Activated T-cell treated with anti-CD3 and anti-CD28 coated beads for 48 hours (primary cell): ENCODE measurements around the gene BRD9.

Source experiments
- DNase-seq: peaks from one replicate; pipeline ENCODE4 v3.0.0-alpha.2; 2020; ENCODE audit warnings: low read depth

The BRD9 gene

DNA sequence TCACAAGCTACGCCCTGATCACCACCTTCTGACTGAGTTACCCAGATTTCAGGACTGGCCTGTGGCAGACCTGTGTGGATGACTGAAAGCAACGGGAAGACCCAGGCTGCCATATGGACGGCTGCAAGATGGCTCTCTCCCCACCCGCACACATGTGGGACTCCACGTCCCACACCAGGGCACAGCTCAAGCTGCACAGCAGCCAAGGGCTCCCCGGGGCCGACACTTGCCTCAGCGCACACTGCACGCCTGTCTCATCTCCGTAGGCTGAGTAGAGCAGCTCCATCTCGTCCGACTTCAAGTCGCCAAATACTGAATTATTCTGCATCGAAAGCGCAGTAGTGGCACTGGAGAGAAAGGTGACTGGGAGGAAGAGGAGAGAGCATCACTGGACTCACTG lies 14.5 kb downstream of the BRD9 start:
- DNase-seq = no peak

- DNase-seq = no peak
These were observed 15.9 kb downstream of the BRD9 start for GRCh38 chr5:876398-877365.

DNA sequence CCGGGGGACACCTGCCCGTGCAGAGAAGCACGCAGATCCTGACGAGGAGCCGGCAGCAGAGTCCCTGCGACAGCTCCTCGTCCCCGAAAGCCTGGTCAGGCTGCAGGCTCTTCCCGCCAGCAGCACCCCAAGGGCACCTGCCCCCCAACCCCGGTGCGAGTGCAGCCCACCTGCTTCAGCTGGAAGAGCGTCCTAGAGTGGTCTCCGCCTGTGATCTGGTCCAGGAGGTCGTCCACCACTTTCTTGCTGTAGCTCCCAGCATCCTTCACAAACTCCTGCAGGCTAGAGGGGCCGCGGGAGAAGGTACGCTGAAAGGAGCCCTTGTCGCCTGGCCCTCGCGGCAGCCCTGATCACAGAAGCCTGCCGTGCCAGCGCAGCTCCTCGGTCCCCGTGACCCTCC lies 16.7 kb downstream of the BRD9 start:
- no peak for DNase-seq

DNA sequence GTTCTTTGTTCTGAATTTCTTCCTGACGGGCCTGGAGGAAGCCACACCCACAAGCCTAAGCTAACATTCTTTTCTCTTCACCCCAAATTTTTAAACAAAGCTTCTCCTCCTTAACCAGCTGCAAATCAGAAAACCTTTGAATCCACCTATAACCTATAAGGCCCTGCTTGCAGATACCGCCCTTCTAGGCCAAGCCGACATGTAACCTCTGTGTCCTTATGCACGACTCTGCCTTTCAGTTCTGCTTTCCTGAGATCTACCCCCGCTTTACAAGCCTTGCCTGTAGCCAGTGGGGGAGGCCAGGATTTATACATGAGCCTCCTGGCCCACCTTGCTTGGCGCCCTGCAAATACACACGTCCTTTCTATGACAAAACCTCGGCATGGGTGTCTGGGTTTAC lies 19.3 kb downstream of the BRD9 start:
- no peak for DNase-seq

- DNase-seq = no peak
These were observed 20.3 kb downstream of the BRD9 start for GRCh38 chr5:872301-872700.

DNA sequence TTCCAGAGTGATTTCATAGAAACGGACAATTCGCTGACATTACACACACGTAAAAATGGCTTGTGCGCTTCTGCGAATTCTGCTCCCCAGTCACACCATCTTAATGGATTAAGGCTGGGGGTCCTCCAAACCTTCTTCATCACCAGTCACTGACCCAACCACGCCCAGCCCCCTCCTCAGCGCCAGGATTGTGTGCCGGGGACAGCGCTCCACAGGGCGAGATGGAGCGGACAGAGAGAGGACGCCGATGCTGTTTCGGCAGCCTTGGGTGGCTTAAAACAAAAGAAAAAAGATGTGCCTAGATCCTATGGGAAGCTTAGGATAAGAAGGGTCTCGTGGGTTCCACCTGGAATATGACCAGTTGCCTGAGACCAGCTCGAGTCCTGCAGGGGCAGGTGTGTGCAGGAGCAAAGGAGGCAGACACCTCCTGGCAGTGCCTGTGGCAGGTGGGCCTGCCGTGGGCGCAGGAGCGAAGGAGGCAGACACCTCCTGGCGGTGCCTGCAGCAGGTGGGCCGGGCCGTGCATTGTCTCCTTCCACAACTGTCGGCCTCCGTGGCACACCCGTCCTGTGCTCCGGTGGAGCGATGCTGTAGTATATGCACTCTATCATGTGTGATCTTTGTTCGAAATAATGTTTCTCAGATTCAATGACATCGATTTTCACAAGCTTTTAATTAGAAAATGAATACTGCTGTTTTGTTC lies 20.9 kb downstream of the BRD9 start:
- DNase-seq = no peak

GRCh38 chr5:870956-871355 lies 21.6 kb downstream of the BRD9 start:
- DNase-seq = no peak

- no peak for DNase-seq
These were observed 24.0 kb downstream of the BRD9 start for GRCh38 chr5:868428-869135.

- no peak for DNase-seq
These were observed 25.2 kb downstream of the BRD9 start for GRCh38 chr5:867300-867870.

GRCh38 chr5:865771-866170 lies 26.8 kb downstream of the BRD9 start:
- DNase-seq = no peak

DNA sequence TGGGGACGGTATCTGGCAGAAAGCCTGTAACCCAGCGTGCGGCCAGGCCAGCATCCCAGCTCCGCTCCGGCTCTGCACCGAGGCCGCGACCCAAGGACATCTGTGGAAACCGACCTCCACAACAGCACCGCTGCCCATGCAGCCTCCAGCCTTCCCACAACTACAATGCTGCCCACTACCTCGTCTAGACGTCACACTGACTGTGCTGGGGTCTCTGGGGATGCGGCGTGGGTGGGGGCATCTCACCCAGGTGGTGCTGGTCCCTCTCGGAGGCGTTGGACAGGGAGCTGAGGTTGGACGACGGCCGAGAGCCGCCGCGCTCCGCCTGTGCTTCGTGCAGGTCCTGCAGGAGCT lies 27.5 kb downstream of the BRD9 start:
- DNase-seq = no peak

GRCh38 chr5:864492-865167 lies 28.0 kb downstream of the BRD9 start:
- DNase-seq = no peak

- DNase-seq = no peak
These were observed 29.3 kb downstream of the BRD9 start for GRCh38 chr5:863244-863805.

GRCh38 chr5:862367-863243 lies 30.0 kb downstream of the BRD9 start:
- DNase-seq = no peak

- DNase-seq = no peak
These were observed 30.9 kb downstream of the BRD9 start for GRCh38 chr5:861442-862366.

DNA sequence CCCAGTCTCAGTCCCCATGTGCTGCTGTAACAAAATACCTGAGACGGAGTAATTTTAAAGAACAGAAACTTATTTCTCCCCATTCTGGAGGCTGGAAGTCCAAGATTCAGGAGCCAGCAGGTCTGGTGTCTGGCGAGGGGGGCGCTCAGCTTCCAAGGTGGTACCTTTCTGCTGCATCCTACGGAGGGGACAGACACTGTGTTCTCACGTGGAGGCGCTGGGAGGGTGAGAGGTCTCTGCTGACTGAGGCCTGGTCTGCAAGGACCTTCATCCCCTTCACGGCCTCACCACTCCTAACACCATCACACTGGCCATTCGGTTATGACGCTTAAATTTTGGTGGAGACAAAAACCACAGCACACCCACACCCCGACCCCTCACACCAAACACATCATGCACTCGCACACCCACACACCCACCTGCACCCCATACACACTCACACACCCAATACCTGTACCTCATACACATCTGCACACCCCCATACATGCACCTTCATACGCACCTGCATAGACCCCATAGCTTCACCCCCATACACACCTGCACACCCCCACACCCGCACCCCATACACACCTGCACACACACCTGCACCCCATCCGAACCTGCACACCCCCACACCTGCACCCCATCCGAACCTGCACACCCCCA lies 32.0 kb downstream of the BRD9 start:
- DNase-seq = no peak

DNA sequence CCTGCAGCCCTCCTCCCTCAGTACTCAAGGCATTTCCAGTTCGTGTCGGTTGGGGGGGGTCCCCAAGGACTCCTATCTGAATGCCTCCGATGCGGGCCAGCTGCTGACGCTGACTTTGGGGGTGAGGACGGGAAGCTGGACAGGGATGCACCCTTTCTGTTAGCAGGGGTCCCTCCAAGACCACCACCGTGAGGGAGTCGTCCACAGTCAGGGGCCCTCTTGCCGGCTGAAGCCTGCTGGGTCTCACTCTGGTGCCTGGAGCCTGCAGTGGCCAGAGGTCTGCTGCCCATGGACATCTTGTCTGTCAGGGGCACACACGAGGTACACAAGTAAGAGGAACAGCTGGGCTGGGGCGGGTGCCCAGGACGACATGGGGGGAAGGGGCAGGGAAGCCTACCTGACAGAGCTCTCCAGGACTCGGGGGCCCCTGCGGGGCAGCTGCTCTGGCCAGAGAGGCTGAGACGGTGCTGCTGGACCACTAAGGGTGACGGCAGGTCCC lies 32.8 kb downstream of the BRD9 start:
- DNase-seq = no peak

DNA sequence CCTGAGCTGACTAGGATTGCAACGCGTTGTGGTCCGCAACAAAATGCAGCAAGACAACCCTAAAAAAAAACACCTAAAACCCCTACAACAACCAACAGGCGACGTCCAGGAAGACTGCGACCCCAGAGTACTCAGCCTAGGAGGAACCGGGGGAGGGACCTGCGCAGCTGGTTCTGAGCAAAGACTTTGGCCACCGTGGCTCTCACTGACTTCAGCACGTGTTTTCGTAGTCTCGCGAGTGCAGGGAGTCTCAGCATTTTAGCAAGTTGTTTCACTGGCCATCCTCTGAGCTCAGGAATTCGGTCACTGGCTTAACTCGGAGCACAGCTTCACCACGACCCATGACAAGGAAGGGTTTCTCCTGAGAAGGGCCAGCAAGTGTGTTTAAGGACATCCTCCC lies 33.2 kb downstream of the BRD9 start:
- no peak for DNase-seq

DNA sequence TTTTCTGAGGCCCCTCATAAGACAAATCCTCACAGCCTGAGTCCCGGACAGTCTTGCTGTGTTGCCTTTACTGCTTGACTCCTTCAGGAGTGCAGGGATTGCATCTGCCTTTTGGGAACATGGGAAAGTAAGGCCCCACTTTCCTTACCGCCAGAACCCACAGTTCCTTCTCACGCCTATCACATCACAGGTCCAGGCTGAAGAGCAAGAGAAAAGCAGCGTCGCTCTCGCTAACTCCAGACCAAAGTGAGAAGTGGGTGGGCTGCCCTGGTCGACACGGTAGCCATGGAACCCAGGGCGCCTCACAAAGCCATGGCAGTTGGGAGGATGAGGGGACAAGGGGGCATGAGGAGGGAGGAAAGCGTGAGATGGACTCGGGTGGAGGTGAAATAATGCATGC lies 33.9 kb downstream of the BRD9 start:
- DNase-seq = no peak
